NCI-H2107 treated with DMSO at 0.1 percent for 48 hours (cell line): ENCODE data around the gene XPNPEP1.
A peak's percentile ranks its signal among the peaks of the same experiment; 100 is the strongest.

Experiments
- DNase-seq: peaks from one replicate; lab custom pipeline; 2025; ENCODE audit not compliant: unreplicated experiment; lab: John Stamatoyannopoulos, UW

The XPNPEP1 gene

GRCh38 chr10:109952526-109952925 lies 29.2 kb upstream of the XPNPEP1 start:
- DNase-seq: no peak

DNA sequence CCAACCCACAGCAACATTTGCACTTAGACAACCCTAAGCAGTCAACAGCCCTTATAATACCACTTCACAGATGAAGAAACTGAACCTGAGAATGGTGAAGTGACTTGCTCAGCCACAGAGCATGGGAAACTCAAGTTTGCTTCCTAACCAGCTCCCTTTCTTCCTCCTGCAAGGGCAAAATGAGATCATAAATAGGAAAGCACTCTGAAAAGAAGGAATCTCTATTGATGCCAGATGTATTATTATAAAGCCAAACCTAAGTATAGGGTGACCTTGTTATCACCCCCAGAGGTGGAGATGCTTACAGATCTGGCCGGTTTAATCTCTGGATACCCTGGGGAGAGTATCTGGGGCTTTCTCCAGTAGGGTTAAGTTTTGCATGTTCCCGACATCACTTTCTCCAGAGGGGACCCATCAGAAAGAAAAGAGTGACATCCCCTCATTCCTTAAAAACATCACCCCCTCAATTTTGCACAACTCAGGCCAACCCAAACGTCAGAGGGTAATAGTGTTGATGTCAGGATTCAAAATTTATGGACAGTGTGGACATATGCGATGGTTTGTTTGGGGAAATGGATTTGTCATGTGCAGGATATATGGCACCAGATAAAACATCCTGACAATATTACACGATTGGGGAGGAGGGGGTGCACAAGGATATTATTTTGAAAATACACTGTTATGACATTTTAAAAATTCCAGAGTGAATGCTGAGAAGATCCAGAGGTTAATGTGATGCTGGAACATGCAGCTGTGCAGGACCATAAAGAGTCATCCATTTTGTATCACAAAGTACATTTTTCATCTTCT lies 24.0 kb upstream of the XPNPEP1 start:
- no peak for DNase-seq

- no peak for DNase-seq
Observed at GRCh38 chr10:109946680-109947079, 23.4 kb upstream of the XPNPEP1 start.

DNA sequence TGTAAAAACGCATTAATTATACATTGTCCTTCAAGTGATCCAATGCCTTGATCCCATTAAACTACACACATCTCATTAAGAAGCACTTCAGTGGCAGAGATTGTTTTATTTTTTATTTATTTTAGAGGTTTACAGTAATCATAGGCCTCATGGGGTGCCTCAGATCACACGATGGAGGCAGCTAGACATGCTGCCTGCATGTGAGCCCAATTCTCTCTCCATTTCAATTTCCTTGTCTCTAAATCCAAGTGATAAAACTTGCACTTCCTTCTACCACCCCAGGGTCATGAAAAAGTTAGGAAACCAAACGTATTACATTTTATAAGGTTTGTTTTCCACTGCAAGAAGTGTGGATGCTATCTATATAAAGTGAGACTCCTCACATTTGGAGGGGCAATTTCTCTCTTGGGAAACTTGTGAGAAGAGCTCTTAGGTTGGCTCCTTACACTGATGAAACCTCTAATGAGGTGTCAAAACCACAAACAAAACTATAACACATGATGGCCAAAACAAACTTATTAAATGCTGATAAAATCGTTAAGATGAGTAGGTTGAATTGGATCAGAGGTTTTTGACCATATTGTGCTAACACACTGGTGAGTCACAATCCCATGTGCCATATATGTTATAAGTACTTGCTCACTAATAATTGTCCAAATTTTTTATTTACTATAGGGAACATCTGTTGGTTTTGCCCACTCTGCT lies 22.3 kb upstream of the XPNPEP1 start:
- DNase-seq: no peak

GRCh38 chr10:109944613-109945012 lies 21.3 kb upstream of the XPNPEP1 start:
- DNase-seq: no peak

DNA sequence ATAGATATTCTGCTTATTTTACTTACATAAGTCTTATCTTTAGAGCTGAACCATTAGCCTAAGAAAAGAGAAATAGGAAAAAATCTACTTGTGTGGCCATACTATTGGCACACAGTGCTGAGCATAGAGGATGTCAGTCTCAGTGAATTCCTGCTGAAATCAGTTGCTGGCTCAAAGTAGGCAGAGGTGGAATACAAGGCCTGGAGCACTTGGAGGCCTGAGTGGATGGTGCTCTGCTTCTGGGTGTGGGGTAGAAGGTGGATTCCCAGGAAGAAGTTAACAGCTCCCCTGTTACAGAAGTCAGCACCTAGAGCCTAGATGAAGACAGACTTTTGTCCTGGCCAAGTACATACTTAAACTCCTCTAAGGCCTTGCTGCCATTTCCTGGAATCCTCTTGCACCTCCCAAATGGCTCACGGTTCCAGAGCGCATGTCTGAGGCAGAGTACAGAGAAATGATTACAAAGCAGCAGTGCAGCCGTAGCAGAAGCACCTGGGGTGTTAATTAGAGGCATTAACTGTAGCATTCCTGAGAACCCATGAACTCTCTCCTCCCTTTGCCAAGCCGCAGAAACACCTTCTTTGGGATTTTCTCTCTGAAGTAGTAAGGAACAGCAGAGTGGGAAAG lies 18.0 kb upstream of the XPNPEP1 start:
- no peak for DNase-seq

GRCh38 chr10:109940553-109940952 lies 17.2 kb upstream of the XPNPEP1 start:
- no peak for DNase-seq

DNA sequence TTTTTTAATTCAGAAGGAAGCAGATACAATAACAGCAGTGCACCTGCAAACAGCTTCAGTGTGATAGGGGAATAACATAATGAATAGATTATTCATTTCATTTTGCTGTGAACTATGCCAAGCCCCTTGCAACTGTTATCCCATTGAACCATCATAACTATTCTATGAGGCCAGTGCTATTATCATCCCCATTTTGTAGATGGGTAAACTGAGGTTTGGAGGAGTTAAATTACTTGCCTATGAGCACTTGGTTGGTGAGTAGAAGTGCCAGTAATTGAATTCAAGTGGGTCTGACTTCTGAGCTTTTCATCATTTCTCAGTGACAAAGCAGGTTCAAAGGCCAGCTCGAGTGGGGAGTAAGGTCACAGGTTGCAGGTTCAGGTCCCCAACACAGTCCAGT lies 16.8 kb upstream of the XPNPEP1 start:
- no peak for DNase-seq

DNA sequence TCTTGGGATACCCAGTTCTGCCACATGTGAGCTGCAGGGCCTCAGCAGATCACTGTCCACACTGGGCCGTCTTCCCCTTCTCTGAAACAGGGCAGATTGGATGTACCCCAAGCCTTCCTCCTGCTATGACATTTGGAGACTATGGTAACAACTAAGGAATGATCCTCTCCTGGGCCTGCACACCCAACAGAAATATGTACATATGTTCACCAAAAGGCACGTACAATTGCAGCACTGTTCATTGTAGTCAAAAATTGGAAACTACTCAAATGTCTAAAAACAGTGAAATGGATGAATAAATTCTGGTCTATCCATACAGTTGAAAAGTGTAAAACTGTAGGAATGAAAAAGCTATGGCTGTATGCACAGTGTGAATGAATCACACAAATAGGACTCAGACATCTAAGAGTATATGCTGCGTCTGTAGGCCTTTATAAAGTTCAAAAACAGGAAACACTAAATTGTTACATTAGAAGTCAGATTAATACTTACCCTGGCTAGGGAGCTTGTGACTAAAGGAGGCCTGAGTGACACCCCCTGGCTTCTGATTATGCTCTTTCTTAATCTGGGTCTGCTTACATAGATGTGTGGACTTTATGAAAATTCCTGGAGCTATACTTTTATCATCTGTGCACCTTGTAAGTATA lies 16.1 kb upstream of the XPNPEP1 start:
- no peak for DNase-seq

DNA sequence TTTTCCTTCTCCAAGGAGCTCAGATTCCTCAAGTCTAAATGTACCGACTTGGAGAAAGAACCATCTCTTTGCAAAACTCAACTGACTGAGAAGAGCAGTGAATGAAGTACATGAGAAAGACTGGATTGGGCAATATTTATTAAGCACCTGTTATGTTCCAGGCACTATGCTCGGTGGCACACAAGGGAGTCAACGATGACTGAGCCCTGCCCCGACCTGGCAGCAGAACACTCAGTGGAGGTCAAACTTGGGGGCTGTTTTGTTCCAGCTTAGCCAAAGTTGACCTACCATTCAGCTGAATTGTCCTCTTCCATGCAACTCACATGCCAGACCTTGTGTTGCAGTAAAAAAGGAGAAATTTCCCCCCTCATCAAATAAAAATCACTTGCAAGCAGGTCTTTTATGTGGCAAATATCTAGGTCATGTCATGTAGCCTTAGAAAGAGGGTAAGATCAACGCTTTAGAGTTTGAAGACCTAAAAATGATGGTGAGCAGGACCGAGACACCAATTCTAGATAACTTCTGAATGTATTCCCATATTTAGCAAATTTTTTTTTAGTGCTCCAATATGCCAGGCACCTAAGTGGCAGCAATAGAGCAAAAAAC lies 14.3 kb upstream of the XPNPEP1 start:
- no peak for DNase-seq

- peak; percentile 9 for DNase-seq
Observed at GRCh38 chr10:109934958-109935793, 11.9 kb upstream of the XPNPEP1 start.

- no peak for DNase-seq
Observed at GRCh38 chr10:109933984-109934565, 10.8 kb upstream of the XPNPEP1 start.

GRCh38 chr10:109932968-109933367 lies 9.7 kb upstream of the XPNPEP1 start:
- no peak for DNase-seq

GRCh38 chr10:109932391-109932790 lies 9.1 kb upstream of the XPNPEP1 start:
- DNase-seq: no peak

DNA sequence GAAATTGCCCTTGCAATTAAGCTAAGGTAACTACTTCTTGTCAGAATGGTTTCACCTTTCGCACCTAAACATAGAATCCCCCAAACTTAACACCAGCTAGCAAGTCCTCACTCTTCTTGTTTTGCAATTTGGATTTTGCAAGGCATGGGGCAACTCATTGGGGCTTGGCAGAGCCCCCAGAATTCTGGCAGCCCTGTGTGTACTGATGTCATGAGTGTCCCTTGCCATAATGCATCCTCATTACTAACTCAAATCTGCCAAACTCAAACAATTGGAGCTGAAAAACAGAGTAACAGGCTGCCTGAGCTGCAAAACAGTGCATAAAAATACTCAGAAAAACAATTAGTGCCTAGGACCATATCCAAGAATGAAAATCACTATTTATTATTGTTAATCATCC lies 7.9 kb upstream of the XPNPEP1 start:
- DNase-seq: no peak

DNA sequence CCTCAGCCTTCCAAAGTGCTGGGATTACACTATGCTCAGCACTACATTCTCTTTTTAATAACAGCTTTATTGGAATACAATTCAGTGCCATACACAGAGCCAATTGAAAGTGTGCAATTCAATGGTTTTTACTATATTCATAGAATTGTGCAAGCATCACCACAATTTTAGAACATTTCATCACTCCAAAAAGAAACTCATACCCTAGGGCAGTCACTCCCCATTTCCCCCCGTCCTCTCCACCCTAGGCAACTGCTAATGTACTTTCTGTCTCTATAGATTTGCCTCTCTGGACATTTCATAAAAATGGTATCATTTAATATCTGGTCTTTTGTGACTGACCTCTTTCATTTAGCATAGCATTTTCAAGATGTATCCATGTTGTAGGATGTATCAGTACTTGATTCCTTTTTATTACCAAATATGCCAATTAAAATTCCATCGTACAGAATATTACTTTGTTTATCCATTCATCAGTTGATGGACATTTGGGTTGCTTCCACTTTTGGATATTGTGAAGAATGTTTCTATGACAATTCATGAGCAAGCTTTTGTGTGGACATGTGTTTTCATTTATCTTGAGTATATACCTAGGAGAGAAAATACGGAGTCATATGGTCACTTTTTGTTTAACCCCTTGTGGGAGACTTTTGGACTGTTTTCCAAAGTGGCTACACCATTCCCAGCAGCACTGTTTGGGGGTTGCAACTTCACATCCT lies 6.3 kb upstream of the XPNPEP1 start:
- no peak for DNase-seq

- DNase-seq: no peak
Observed at GRCh38 chr10:109928475-109928891, 5.2 kb upstream of the XPNPEP1 start.

GRCh38 chr10:109926825-109927224 lies 3.5 kb upstream of the XPNPEP1 start:
- DNase-seq: no peak

DNA sequence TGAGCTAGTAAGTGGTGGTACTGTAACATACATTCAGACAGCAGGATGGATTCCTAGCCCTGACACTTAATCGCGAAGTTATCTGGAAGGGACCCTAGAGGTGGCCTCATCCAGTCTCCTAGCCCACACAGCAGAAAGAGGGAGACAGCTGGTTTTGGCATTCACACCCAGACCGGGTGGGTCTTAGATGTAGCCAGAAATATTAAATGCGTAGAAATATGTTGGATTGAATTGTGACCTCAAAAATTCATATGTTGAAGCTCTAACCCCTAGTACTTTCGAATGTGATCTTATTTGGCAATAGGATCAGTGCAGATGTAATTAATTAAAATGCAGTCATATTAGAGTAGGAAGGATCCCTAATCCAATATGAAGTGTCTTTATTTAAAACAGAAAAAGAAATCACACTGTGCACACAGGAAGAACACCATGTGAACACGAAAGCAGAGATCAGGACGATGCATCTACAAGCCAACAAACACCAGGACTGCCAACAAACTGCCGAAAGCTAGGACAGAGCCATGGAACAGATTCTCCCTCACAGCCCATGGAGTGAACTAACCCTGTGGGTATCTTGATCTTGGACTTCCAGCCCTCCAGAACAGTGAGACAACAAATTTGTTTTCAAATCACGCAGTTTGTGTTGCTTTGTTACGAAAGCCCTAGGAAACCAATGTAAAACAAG lies 2.9 kb upstream of the XPNPEP1 start:
- no peak for DNase-seq
